ENCODE data around the gene ARHGEF10L.

ARHGEF10L gene

DNA sequence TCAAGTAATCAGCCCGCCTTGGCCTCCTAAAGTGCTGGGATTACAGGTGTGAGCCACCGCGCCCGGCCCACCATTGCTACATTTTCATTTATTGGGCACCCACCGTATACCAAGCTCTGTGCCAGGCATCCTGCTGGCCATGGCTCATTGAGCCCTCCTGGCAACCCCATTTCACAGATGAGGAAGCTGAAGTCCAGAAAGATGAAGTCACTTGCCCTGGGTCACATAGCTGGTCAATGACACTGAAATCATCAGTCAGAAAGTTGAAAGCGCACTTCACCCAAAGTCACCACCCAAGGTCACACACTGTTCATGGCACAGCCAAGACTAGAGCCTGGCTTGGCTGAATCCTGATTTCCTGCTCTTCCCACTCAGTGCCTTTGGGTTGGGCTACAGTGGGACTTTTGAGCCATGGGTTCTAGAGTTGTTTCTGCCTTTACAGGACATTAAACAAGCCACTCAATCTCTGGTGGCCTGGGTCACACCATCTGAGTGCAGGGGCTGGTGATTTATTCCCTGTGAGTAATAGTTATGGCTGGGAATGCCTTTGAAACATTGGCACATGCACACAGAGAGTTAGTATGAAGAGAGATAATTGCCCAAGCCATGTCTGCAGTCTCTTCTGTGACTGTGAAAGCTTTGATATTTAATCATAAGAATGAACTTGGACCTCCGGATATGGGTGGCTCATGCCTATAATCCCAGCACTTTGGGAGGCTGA lies 16.0 kb upstream of the ARHGEF10L start:
- DNase-seq (ENCODE audit: low read depth in 3 of 3), result no peak

DNA sequence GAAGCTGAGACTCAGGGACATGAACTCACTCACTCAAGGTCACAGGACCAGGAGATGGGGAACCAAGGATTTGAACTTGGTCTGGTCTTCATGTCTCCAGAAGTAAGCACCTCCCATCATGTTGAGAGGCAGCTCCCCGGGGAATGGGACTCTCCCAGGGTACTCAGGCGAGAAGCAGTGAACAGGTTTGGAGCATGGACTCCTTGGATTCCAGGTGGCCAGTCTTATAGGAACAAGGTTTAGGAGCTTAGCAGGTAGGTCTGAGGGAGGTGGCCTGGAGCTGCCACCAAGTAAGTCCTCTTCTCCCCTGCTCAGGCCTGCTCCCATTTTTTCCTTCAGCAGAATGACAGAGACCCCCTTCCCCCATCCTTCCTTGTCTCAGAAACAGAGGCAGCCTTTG lies 14.9 kb upstream of the ARHGEF10L start:
- DNase-seq (ENCODE audit: low read depth in 3 of 3), result no peak

DNA sequence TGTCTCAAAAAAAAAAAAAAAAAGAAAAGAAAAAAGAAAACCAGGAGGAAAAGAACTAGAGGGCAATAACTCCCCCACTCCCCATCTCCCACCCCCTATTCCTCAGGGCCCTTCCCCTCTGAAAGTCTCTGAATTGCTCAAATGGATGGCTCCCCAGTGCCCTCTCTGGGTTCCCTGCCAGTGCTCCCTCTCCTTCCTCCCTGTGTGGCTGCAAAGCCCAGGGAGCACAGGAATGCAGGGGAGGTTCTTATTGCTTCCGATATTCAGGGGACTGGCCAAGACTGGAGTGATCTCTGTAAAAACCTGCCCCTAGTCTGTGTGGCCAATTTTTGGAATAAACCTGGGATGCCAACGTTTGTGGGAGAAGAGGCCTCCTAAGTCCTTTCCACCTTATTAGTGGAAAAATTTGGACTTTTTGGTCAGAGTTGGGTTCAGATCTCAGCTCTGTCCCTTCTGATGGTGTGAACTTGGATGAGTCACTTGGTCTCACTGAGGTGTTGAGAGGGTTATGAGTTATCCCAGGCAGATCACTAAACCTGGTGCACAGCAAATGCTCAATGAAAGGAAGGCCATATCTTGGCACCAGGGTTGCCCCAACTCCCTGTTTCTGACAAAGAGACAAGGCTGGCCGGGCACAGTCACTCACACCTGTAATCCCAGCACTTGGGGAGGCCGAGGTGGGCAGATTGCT lies 13.4 kb upstream of the ARHGEF10L start:
- no peak for DNase-seq (ENCODE audit: low read depth in 3 of 3)

DNA sequence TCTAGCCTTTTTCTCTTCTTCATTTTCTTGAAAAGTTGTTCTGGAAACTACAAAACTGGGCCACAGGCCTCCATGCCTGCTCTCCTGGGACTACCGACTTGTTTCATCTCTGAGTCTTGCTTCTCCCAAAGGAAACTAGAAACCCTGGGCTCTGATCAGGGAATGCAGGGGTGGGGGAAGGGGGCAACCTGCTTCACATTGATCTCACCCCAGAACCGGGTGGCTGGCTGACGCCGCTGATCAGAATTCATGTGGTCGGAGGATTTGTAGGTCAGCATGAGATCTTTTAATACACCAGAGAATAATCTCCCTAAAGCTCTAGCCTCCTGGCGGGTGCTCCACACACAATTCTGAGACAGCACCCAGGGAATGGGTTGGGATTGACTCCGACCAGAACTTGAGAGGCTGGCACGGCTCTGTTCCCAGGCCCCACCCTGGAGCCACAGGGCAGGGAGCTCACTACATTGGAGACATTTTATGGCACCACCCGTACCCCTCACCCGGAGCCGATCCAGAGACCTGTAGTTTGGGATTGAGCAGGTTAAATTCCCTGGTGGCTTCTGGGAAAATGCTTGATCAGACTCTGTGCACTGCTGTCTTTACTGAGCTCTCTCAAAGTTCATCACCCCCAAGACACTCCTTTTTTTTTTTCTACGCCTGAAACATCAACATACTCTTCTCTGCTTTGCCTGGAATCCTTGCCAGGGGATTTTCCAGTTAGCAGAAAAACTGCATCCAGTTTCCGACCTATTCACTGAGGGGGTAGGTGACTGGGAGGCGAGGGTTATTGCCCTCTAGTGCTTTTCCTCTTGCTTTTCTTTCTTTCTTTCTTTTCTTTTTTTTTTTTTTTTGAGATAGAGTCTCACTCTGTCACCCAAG lies 12.2 kb upstream of the ARHGEF10L start:
- no peak for DNase-seq (ENCODE audit: low read depth in 3 of 3)

DNA sequence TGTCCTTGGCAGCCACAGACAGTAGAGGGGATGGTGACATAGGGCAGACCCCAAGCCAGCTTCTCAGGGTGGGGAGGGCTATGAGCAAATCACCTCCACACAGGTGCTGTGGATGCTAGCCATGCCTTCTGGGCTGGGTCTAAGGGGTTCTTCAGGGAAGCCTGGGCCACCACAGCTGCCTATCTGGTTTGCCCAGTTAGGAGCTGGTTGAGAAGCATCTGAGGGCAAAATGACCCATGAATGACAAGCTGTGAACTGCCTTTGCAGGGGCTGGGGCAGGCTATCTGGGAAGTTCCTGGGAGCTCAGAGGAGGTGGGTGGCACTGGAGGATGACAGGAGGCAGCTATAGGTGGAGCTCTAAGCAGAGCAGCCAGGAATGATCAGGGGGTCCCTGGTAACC lies 10.1 kb upstream of the ARHGEF10L start:
- no peak for DNase-seq (ENCODE audit: low read depth in 3 of 3)

DNA sequence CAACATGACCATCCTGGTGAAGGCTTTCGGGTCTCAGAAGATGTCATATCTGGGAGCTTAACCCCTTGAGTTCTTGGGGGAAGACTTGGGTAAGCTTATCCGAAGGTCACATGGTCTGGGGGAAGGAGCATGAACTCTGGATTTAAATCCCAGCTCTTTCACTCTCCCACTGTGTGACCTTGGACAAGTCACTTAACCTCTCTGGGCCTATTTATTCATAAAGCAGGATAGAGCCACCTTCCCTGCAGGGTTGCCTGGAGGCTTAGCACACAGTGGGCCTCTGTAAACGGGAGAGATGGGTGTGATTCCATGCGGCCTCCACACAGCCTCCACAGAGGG lies 8.2 kb upstream of the ARHGEF10L start:
- DNase-seq (ENCODE audit: low read depth in 3 of 3), result no peak

DNA sequence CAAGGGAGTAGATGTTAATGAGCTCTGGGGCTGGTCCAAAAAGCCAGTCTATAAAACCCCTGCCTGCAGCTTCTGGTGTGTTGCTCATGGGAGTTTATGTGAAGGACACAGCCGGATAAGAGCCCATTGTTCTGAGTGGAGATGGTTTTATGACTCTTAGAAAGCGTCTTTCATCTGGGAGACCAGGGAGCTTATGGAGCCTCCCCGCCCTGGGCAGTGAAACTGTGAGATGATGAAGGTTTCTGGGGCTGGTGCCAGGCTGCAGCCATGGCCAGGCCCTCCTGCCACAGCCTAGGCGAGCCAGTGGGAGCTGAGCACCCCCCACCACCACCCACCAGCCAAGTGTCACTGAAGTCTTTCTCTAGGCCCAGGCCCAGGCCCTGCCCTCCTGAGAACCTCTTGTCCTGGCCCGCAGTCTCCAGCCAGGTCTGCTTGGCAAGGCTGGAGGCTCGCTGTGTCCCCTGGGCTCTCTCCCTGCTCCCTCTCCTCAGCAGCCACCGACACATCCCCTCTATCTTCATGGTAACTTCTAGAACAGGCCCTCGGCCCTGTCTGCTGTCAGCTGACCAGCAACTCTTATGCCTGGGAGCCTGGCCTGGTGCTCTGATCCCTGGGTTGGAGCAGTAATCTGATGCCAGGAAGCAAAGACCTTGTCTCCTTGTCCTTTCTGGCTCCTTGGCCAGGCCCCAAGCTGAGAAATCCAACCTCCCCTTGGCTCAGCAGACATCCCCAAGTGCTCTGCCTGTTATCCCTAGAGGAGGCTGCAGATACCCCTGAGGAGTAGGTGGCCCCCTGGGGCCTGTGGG lies 7.6 kb upstream of the ARHGEF10L start:
- no peak for DNase-seq (ENCODE audit: low read depth in 3 of 3)

DNA sequence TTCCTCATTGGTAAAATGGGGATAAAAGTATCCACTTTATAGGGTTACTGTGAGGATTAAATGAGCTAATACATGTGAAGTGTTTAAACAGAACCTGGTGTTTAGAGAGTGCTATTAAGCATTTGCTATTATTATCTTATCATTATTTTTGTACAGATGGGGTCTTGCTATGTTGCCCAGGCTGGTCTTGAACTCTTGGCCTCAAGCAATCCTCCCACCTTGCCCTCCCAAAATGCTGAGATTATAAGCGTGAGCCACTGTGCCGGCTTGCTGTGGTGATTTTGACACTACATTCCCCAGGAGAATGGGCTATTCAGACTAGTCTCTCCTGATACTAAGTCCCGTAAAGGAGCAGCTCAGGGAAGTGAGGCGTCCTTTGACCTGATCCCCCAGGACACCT lies 6.3 kb upstream of the ARHGEF10L start:
- no peak for DNase-seq (ENCODE audit: low read depth in 3 of 3)

DNA sequence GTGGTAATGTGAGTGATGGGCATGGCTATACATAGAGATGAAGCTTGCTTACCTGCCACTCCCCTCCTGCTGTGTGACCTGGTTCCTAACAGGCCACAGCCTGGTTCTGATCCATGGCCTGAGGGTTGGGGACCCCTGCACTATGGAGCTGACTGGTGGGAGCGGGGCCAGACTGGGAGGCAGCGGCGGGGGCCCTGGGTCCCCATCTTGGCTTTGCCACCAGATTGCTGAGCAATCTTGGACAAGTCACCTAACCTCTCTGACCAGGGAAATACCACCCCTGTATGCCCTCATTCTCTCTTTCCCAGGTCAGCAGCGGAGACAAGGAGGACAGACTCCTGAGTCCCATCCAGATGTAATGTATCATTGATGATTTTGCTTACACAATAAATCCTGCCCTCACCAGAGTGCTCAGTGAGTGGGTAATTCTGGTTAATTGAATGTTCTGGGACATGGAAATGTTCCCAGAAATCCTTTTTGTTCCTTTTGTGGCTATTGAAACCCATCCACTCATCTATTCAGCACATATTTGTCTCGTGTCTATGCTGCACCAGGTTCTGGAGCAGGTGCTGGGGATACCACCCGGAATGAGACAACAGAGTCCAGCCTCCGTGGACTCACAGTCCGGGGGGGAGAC lies 4.1 kb upstream of the ARHGEF10L start:
- no peak for DNase-seq (ENCODE audit: low read depth in 3 of 3)

DNA sequence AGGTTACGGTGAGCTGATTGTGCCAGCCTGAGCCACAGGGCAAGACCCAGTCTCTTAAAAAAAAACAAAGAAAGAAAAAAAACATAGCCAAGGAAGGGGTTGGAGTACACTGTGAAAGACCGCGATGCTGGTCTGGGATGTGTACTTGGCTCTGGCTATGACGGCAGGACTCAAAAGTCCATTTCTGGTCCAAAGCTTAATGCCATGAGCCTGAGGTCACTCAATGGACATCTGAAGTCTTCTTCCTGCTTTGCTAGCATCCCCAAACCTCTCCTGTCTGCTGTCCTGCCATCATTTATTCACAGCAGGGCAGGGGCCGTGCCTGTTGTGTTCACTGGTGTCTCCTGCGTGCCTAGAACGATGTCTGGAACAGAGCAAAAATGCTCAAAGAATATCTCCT lies 1.5 kb upstream of the ARHGEF10L start:
- no peak for DNase-seq (ENCODE audit: low read depth in 3 of 3)

DNA sequence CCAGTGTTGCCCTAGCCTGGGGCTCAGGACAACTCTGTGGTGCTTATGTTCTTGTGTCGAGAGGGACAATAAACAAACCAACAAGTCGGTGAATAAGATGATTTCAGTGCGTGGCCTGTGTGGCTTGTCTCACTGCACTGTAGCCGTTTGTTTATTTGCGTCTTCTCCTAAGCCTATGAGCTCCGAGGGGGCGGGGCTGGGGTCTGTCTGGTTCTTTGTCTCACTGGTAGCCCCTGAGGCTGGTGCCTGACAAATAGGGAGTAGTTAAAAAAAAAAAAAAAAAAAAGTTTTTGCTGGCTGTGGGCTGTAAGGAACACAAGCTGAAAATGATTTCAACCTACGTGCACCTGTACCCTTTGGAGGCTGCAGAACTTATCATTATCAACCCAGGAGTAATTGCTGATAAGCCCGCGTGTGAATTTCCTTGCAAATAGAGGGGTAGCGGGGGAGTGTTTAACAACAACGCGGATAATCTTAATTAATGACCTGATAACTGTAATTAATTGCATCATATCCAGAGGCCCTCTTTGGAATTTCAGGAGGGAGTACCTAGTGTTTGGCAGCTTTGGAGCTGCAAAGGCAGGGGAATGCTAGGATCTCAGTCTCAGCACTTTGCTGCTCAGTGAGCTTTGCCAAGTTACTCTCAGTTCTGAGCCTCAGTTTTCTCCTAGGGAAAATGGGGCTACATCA lies 925 bp upstream of the ARHGEF10L start:
- DNase-seq (ENCODE audit: low read depth in 3 of 3), result no peak

DNA sequence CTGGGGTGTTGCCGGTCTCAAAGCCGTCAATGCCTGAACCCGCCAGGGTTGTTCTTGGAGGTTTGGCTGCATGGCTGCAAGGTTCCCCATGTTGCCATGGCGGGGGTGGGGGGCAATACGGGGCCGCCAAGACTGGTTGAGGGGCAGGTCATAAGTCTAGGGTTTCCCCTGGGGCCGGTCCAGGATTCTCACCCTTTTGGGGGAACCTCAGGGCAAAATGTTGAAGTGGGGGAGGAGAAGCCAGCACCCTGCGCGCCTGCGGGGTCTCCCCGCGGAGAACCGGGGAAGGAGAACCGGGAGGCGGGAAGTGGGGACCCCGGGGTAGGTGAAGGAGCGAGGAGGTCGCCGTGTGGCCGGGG lies 401 bp upstream of the ARHGEF10L start:
- DNase-seq (ENCODE audit: low read depth in 3 of 3), result no peak

DNA sequence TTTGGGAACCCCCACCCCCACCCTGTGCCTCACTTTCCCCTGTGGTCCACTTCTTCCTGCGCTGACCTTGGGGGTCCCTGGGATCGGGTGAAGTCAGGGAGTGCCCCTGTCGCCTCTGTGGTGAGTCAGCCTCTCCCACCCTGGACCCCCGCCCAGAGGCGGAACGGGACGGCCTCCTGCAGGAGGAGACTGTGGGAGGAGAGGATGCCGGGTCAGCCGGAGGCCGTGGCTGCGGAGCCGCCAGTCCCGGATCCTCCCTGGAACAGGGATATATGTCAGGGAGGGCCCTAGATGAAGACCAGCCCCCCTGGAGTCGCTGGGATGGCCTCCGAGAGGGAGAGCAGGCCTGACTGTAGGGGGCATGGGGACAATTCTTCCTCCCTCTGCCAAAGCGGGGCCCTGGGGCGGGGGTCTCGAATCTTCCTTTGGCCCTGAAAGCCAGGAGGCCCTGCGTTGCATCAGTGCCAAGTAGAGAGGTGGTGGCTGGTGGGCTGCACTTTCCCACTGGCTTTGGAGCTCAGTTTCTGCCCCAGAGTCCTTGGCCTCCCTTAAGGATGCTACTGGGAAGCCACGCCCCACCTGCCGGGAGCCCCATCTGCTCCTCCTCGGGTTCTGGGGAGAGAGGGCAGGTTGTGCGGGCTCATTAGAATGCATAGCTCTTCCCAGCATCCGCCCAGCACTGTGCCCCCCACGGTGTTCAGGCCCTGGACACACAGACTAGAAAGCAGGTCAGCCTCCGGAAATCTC lies 930 bp downstream of the ARHGEF10L start:
- DNase-seq (ENCODE audit: low read depth in 3 of 3), result no peak

DNA sequence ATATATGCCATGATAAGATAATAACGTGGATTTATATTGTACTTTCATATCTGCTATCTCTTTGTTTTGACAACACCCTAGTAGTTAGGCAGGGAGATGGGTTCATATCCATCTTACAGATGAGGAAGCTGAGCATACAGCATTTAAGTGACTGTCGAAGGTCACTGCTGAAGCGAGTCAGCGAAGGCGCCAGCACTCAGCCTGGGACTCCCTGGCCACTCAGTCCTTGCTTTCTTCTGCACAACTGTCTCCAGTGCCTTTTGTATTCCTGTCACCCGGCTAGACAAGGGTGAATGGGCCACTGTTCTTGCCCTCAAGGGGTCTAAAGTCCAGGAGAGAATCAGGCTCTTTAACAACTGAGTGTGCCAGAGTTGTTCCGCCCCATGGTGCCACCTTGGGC lies 3.1 kb downstream of the ARHGEF10L start:
- DNase-seq (ENCODE audit: low read depth in 3 of 3), result no peak

DNA sequence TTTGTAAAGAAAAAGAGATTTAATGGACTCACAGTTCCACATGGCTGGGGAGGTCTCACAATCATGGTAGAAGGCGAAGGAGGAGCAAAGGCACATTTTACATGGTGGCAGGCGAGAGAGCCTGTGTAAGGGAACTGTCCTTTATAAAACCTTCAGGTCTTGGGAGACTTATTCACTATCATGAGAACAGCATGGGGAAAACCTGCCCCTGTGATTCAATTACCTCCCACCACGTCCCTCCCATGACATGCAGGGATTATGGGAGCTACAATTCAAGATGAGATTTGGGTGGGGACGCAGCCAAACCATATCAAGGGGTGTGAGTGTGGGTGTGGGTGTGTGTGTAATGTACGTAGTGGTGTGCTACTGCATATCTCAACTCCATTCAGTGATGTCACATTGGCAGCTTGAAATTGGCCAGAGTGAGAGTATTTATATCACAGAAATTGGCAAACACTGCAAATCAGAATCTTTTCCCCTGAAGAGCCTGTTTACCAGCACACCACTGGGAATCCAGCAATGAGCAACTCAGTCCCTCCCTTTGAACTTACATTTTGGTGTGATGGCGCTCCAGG lies 5.4 kb downstream of the ARHGEF10L start:
- no peak for DNase-seq (ENCODE audit: low read depth in 3 of 3)

DNA sequence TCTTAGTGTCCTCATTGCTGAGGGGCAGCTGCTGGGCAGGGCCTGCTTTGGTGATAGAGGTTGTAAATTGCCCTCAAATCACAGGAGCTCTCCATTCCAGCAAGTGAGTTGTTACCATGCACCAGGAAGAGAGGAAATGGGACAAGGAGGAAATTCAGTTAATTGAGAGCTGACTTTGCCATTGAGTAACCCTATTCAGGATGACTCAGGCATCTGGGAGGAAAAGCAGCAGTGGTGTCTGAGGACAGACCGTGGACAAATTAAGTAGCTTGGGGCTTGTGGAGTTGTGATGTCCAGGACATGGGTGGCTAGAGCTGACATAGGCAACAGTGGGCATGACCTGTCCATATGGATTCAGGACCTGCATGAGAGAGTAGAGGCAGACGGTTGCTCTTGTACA lies 5.9 kb downstream of the ARHGEF10L start:
- no peak for DNase-seq (ENCODE audit: low read depth in 3 of 3)

DNA sequence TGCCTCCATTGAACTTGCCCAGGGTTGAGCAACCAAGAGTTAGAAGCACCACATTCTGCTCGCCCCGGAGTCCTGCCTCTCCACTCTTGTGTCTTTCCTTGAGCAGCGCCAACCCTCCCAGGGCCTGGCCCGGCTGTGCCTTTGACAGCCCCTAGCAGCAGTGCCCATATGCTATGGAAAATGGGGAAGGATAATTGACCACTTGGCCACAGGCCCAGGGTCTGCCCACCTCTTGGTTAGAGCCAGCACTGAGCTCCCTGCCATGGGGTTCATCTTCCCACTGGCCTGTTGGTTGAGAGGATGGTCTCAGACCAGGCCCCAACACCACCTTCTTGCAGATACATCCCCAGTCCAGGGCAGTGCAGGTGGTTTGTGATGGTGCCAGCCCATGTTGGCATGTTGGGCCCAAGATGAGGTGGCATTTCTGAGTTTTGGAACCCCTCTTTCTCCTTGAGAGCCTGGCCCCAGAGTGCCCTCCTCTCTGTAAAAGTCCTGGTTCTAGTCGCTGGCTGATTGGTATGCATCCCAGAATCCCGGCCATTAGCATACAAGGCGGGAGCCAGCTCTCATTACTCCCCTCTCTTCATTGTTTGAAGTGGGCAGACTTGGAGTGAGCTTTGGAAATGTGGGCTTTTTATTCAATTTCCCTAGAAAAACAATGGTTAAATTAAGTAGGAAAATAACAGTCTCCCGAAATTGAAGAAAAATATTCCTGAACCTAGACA lies 7.6 kb downstream of the ARHGEF10L start:
- DNase-seq (ENCODE audit: low read depth in 3 of 3), result no peak

DNA sequence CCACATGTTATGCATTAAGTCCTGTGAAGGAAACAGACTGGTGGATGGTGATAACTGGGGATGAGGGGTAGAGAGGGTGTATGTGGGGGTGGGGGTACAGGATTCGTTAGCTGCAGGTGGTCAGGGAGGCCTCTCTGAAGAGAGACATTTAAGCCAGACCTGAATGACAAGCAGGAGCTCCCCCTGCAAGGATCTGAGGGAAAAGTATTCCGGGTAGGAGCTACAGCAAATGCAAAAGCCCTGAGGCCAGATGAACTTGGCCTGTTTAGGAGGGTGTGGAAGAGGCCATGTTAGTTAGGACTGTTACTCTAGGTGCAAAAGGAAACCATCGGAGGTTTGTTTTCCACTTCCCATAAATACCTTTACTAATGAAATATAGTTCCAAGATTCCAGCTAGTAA lies 9.9 kb downstream of the ARHGEF10L start:
- no peak for DNase-seq (ENCODE audit: low read depth in 3 of 3)
